Natural killer cell (primary cell): Measurements from ENCODE around the gene SGTB. TPM values are rescaled to one million over a fixed set of nuclear protein-coding genes. Genes with fewer than 3 reads are reported as not detected.

ENCODE experiments used
- ATAC-seq, 3 donors: fragments of 150-1000 bp in 2 of 3; fragments of 200-7000 bp in 1 of 3; cut with Tn5 transposase; 1 replicate in 1 of 3; 2 replicates in 2 of 3; pipeline ENCODE4 v1.10.0; 2021; ENCODE audit warnings: mild to moderate bottlenecking in 2 of 3, moderate library complexity in 2 of 3
- DNase-seq, 2 donors: peaks; one replicate each; pipeline versions ENCODE4 v3.0.0 to v3.0.0-alpha.2; 2013 to 2021; ENCODE audit warnings: mixed read lengths in 1 of 2
- H3K27ac ChIP-seq: one replicate; pipeline ENCODE4 v1.5.1; 2013; ENCODE audit warnings: mild to moderate bottlenecking, low read length
- H3K27me3 ChIP-seq: one replicate; pipeline ENCODE4 v1.6.1; 2013; ENCODE audit warnings: low read length; ENCODE audit not compliant: control insufficient read depth, insufficient read depth
- H3K36me3 ChIP-seq: one replicate; pipeline ENCODE4 v1.6.1; 2013; ENCODE audit warnings: low read length; ENCODE audit not compliant: control insufficient read depth, insufficient read depth
- H3K4me1 ChIP-seq: one replicate; pipeline ENCODE4 v1.6.1; 2013; ENCODE audit warnings: low read length; ENCODE audit not compliant: control insufficient read depth, insufficient read depth
- H3K4me3 ChIP-seq: one replicate; pipeline ENCODE4 v1.5.1; 2013; ENCODE audit warnings: low read length
- H3K9me3 ChIP-seq: one replicate; pipeline ENCODE4 v1.6.1; 2013; ENCODE audit warnings: low read length; ENCODE audit not compliant: control insufficient read depth, insufficient read depth
- H3K27ac Mint-ChIP-seq, 2 donors: one replicate each; pipeline ENCODE4 v1.8.0; 2022; ENCODE audit warnings: mild to moderate bottlenecking in 2 of 2, mixed read lengths in 2 of 2, moderate library complexity in 1 of 2
- H3K27me3 Mint-ChIP-seq, 2 donors: one replicate each; pipeline ENCODE4 v1.8.0; 2022; ENCODE audit warnings: low read depth in 2 of 2, mixed read lengths in 2 of 2
- H3K36me3 Mint-ChIP-seq: one replicate; pipeline ENCODE4 v1.8.0; 2022; ENCODE audit warnings: mixed read lengths
- H3K4me1 Mint-ChIP-seq, 2 donors: one replicate each; pipeline ENCODE4 v1.8.0; 2022; ENCODE audit warnings: mixed read lengths in 2 of 2
- H3K4me3 Mint-ChIP-seq: one replicate; pipeline ENCODE4 v1.8.0; 2022; ENCODE audit warnings: mild to moderate bottlenecking, moderate library complexity, mixed read lengths
- H3K9me3 Mint-ChIP-seq, 2 donors: one replicate each; pipeline ENCODE4 v1.8.0; 2022; ENCODE audit warnings: mixed read lengths in 2 of 2
- CTCF ChIP-seq: fragments of 200-600 bp; IDR thresholded peaks from one replicate; pipeline ENCODE4 v1.8.0; 2022; ENCODE audit warnings: antibody characterized with exemption
- WGBS: methylation state at CpG from one replicate; pipeline ENCODE4 v1.1.7; 2013; ENCODE audit warnings: missing lambda C conversion rate; ENCODE audit not compliant: insufficient coverage; 5-methylcytosine and 5-hydroxymethylcytosine counted together
- intact Hi-C: fragments of 100-400 bp; cut with micrococcal nuclease; formaldehyde crosslinking; loops from one replicate; pipeline ENCODE4 v1.14.2; 2022
- total RNA-seq, 4 donors: library from RNA; stranded (reverse); fragments of 120-200 nt in 1 of 4; gene quantifications; one replicate each; pipeline versions ENCODE4 v1.2.3 to v1.2.4, GENCODE V29; 2013 to 2022

Gene SGTB
- total RNA-seq, 3 donors from 2014 or later (not counting 1 experiment from before 2014, with no cell fraction given), result 6.9 to 12.0 (median 10.0) TPM

- no peak overlapping the region for H3K27ac ChIP-seq
- H3K27me3 Mint-ChIP-seq, result peaks cover 8 to 9% of the 10 kb centered on the region in 2 donors
- H3K4me1 Mint-ChIP-seq, result no peaks in the 10 kb centered on the region
- no peak for TF ChIP-seq CTCF
- no peaks in the 10 kb centered on the region for H3K9me3 Mint-ChIP-seq
- intact Hi-C loops, result no loop called here
- no peaks in the 10 kb centered on the region for H3K27me3 ChIP-seq
- H3K4me1 ChIP-seq, result no peaks in the 10 kb centered on the region
- no peaks in the 10 kb centered on the region for H3K36me3 ChIP-seq
- 100% methylated on average over 2 of the region's 2 CpGs for WGBS
- H3K4me3 ChIP-seq, result no peak overlapping the region
- no peak overlapping the region for H3K4me3 Mint-ChIP-seq
- H3K9me3 ChIP-seq, result no peaks in the 10 kb centered on the region
- no peak for DNase-seq
- no peaks in the 10 kb centered on the region for H3K36me3 Mint-ChIP-seq
- ATAC-seq, result no peak
- no peak overlapping the region for H3K27ac Mint-ChIP-seq
These were observed 9.0 kb upstream of the SGTB start for GRCh38 chr5:65730910-65731309.

- no peak for DNase-seq
- Mint-ChIP-seq H3K27me3 (peaks cover 5 to 11% of the 10 kb centered on the region in 2 donors), H3K36me3 (no peaks in the 10 kb centered on the region), H3K27ac (no peak overlapping the region), H3K4me1 (peaks cover 1 to 2% of the 10 kb centered on the region in 2 donors), H3K9me3 (no peaks in the 10 kb centered on the region), H3K4me3 (no peak overlapping the region)
- no CpG with 5 or more reads among the region's 1 CpG for WGBS
- peaks cover under 1% of the 10 kb centered on the region for H3K4me1 ChIP-seq
- intact Hi-C loops, result no loop called here
- H3K36me3 ChIP-seq, result no peaks in the 10 kb centered on the region
- H3K27me3 ChIP-seq, result no peaks in the 10 kb centered on the region
- no peak for ATAC-seq
- no peaks in the 10 kb centered on the region for H3K9me3 ChIP-seq
- TF ChIP-seq CTCF, result no peak
- H3K4me3 ChIP-seq, result no peak overlapping the region
- H3K27ac ChIP-seq, result no peak overlapping the region
These were observed 6.3 kb upstream of the SGTB start for GRCh38 chr5:65728218-65728617.

- no peaks in the 10 kb centered on the region for H3K9me3 ChIP-seq
- H3K4me1 ChIP-seq, result peaks cover 6% of the 10 kb centered on the region
- 78% methylated on average over 6 of the region's 7 CpGs for WGBS
- no peak for ATAC-seq
- intact Hi-C loops, result no loop called here
- Mint-ChIP-seq H3K36me3 (no peaks in the 10 kb centered on the region), H3K9me3 (no peaks in the 10 kb centered on the region), H3K27ac (no peak overlapping the region), H3K4me3 (no peak overlapping the region), H3K4me1 (peaks cover 7 to 8% of the 10 kb centered on the region in 2 donors), H3K27me3 (peaks cover 11 to 17% of the 10 kb centered on the region in 2 donors)
- no peaks in the 10 kb centered on the region for H3K27me3 ChIP-seq
- no peak overlapping the region for H3K27ac ChIP-seq
- DNase-seq, result no peak
- no peak overlapping the region for H3K4me3 ChIP-seq
- no peaks in the 10 kb centered on the region for H3K36me3 ChIP-seq
- TF ChIP-seq CTCF, result no peak
These were observed 5.7 kb upstream of the SGTB start for GRCh38 chr5:65727491-65728156.
